K562 (cell line): Measurements from ENCODE around the gene ITGA6. TPM values are rescaled to one million over a fixed set of nuclear protein-coding genes. Genes with fewer than 3 reads are reported as not detected.

Experiments
- ATAC-seq: fragments of 200-7000 bp; cut with Tn5 transposase; 3 replicates; pipeline ENCODE4 v1.9.1; 2020; ENCODE audit warnings: moderate library complexity
- BruUV-seq: library from RNA; stranded (reverse); fragments of 400-500 nt; replicated peaks from 2 replicates; lab custom pipeline; 2021; lab: Mats Ljungman, UMichigan
- CTCF ChIA-PET: fragments of 300-600 bp; formaldehyde crosslinking; extraction: SDS; loops from one replicate; lab custom pipeline; 2021; ENCODE audit warnings: low intra/inter-chr PET ratio; lab: Yijun Ruan, JAX
- POLR2A ChIA-PET: fragments of 300-600, 350-650 bp; sonication (Branson Sonifier 250); formaldehyde crosslinking; extraction: SDS; loops from one replicate; lab custom pipeline; 2021; ENCODE audit warnings: antibody characterized with exemption, inconsistent platforms; lab: Yijun Ruan, JAX
- DNase-seq, 4 experiments: peaks; one replicate each; pipeline versions ENCODE4 v3.0.0 to v3.0.0-alpha.2; 2011 to 2018; ENCODE audit warnings: low spot score in 3 of 4, mixed read lengths in 3 of 4; ENCODE audit errors: extremely low read depth in 1 of 4
- FAIRE-seq: peaks from 2 replicates; lab custom pipeline; 2011; peaks lifted over from hg19 to GRCh38; lab: Jason Lieb, UNC
- H2AFZ ChIP-seq: 2 replicates; pipeline ENCODE4 v1.6.0; 2011; ENCODE audit warnings: low read depth, low read length, control low read depth, inconsistent platforms
- H3K27ac ChIP-seq: fragments of 200-600 bp; 3 replicates; pipeline ENCODE4 v1.8.0; 2011; ENCODE audit warnings: low read depth, mild to moderate bottlenecking, control low read depth, inconsistent platforms, low read length, moderate library complexity, mixed read lengths; ENCODE audit errors: extremely low read depth
- H3K27me3 ChIP-seq, 2 experiments: fragments of 300-600 bp in 1 of 2; 2 replicates in 1 of 2; 3 replicates in 1 of 2; pipeline versions ENCODE4 v1.6.0 to v1.8.0; 2011; ENCODE audit warnings: inconsistent platforms in 2 of 2, low read length in 2 of 2, mild to moderate bottlenecking in 1 of 2, mixed read lengths in 1 of 2, moderate library complexity in 1 of 2; ENCODE audit not compliant: control insufficient read depth in 2 of 2, insufficient read depth in 2 of 2
- H3K36me3 ChIP-seq: fragments of 300-600 bp; 3 replicates; pipeline ENCODE4 v1.8.0; 2011; ENCODE audit warnings: mild to moderate bottlenecking, low read length, inconsistent platforms; ENCODE audit not compliant: control insufficient read depth, insufficient read depth
- H3K4me1 ChIP-seq, 2 experiments: fragments of 200-600 bp in 1 of 2; replicated peaks in 1 of 2; 2 replicates in 1 of 2; 3 replicates in 1 of 2; pipeline versions ENCODE4 v1.5.1 to v1.8.0; 2011; ENCODE audit warnings: inconsistent platforms in 2 of 2, low read length in 2 of 2, mild to moderate bottlenecking in 1 of 2, mixed read lengths in 1 of 2, moderate library complexity in 1 of 2; ENCODE audit not compliant: control insufficient read depth in 2 of 2, insufficient read depth in 2 of 2
- H3K4me2 ChIP-seq: 2 replicates; pipeline ENCODE4 v1.6.1; 2011; ENCODE audit warnings: low read length, control low read depth, inconsistent platforms, mixed read lengths; ENCODE audit not compliant: insufficient read depth
- H3K4me3 ChIP-seq: fragments of 200-600 bp; sonication (generic), shearing (Covaris generic); 2 replicates; pipeline ENCODE4 v1.5.1; 2016; ENCODE audit warnings: control low read depth, inconsistent platforms
- H3K79me2 ChIP-seq: fragments of 200-600 bp; 3 replicates; pipeline ENCODE4 v1.8.0; 2011; ENCODE audit warnings: low read length, inconsistent platforms; ENCODE audit not compliant: control insufficient read depth, insufficient read depth
- H3K9ac ChIP-seq, 2 experiments: 2 replicates each; pipeline versions ENCODE4 v1.6.0 to v1.6.1; 2011; ENCODE audit warnings: low read depth in 2 of 2, low read length in 2 of 2, control low read depth in 1 of 2, inconsistent platforms in 1 of 2, mild to moderate bottlenecking in 1 of 2, mixed read lengths in 1 of 2; ENCODE audit not compliant: insufficient read depth in 1 of 2
- H3K9me1 ChIP-seq: one replicate; pipeline ENCODE4 v1.6.0; 2011; ENCODE audit warnings: inconsistent platforms, mild to moderate bottlenecking, low read length, moderate library complexity; ENCODE audit not compliant: control insufficient read depth, insufficient read depth
- H3K9me3 ChIP-seq: replicated peaks from 2 replicates; pipeline ENCODE4 v1.5.1; 2011; ENCODE audit warnings: low read depth, low read length, inconsistent platforms; ENCODE audit not compliant: control insufficient read depth, insufficient read depth
- H4K20me1 ChIP-seq: replicated peaks from 2 replicates; pipeline ENCODE4 v1.6.1; 2011; ENCODE audit warnings: low read length, inconsistent platforms, mixed read lengths; ENCODE audit not compliant: control insufficient read depth, insufficient read depth
- CBX2 ChIP-seq: fragments of 200-600 bp; sonication (generic); IDR thresholded peaks from one replicate; pipeline ENCODE4 v1.6.1; 2012; ENCODE audit warnings: mild to moderate bottlenecking, low read length, inconsistent platforms; ENCODE audit not compliant: insufficient read depth, poor library complexity, severe bottlenecking
- DMBX1 ChIP-seq: fragments of 250-450 bp; sonication (Bioruptor Pico); IDR thresholded peaks from 2 replicates; pipeline ENCODE4 v1.8.0; 2022; ENCODE audit warnings: inconsistent platforms, mild to moderate bottlenecking, moderate library complexity, borderline replicate concordance
- NRF1 ChIP-seq, 2 experiments: fragments of 450-650 bp; IDR thresholded peaks in 1 of 2; conservative IDR thresholded peaks in 1 of 2; 2 replicates each; pipeline ENCODE4 v1.6.1; 2014; ENCODE audit warnings: mild to moderate bottlenecking in 2 of 2
- SRSF3 ChIP-seq: fragments of 200-400 bp; formaldehyde crosslinking; IDR thresholded peaks from 2 replicates; pipeline ENCODE4 v1.6.1; 2016; ENCODE audit warnings: mild to moderate bottlenecking, low read length, moderate library complexity; ENCODE audit not compliant: insufficient read depth
- STAT5A ChIP-seq: IDR thresholded peaks from 2 replicates; pipeline ENCODE4 v1.6.1; 2012; ENCODE audit warnings: low read length, inconsistent platforms, borderline replicate concordance
- WGBS: fragments of 100-300 bp; shearing (Covaris generic); methylation state at CpG from one replicate; pipeline ENCODE4 v1.1.6; 2016; ENCODE audit warnings: low coverage, mixed read lengths; ENCODE audit not compliant: insufficient coverage; ENCODE audit errors: missing lambda C conversion rate; 5-methylcytosine and 5-hydroxymethylcytosine counted together
- in situ Hi-C: fragments of 300-500 bp; cut with MboI; formaldehyde crosslinking; loops from 4 replicates; pipeline ENCODE4 v1.15.0; 2018; ENCODE audit warnings: inconsistent platforms, mixed read lengths
- intact Hi-C: fragments of 100-400 bp; cut with micrococcal nuclease; formaldehyde crosslinking; loops from 2 replicates; pipeline ENCODE4 v1.14.2; 2022
- polyA plus RNA-seq, 8 experiments: library from polyadenylated mRNA; depleted of rRNA in 4 of 8; stranded (reverse) in 5 of 8; unstranded in 3 of 8; fragments of >200 nt; fragmentation: Nextera tagmentation in 2 of 8; fragmentation: Illumina TruSeq in 1 of 8; extraction: Ambion mirVana in 2 of 8; extraction: Trizol in 1 of 8; gene quantifications; 2 replicates each; pipeline versions ENCODE4 v1.2.1 to v1.2.3, GENCODE V29; 2011 to 2014; ENCODE audit warnings: inconsistent platforms in 1 of 8, missing spikeins in 1 of 8
- total RNA-seq, 7 experiments: library from RNA; depleted of rRNA in 6 of 7; stranded (reverse); fragments of >200 nt in 6 of 7; fragmentation: Illumina TruSeq in 2 of 7; extraction: Trizol in 2 of 7; gene quantifications; 2 replicates each; pipeline versions ENCODE4 v1.2.1 to v1.2.3, GENCODE V29; 2011 to 2021; ENCODE audit warnings: low replicate concordance in 1 of 7
- TF ChIP-seq, protein P1 (sequence below): sonication (generic); formaldehyde crosslinking; IDR thresholded peaks from 2 replicates; pipeline ENCODE4 v1.8.0; 2022; ENCODE audit warnings: mild to moderate bottlenecking, missing genetic modification reagents
- TF ChIP-seq, protein P2 (sequence below): sonication (generic); formaldehyde crosslinking; IDR thresholded peaks from 2 replicates; pipeline ENCODE4 v1.8.1; 2023; ENCODE audit warnings: mild to moderate bottlenecking, missing genetic modification reagents
- TF ChIP-seq, protein P3 (sequence below): fragments of 450-650 bp; IDR thresholded peaks from 2 replicates; pipeline ENCODE4 v1.7.1; 2018; ENCODE audit warnings: mild to moderate bottlenecking, low read depth; ENCODE audit not compliant: partially characterized antibody

The ITGA6 gene
- total and polyA plus RNA-seq, 9 of the 15 experiments (the other 6 are each of a cell fraction or from before 2014, with no cell fraction given) = 0.01 to 0.29 (median 0.05) TPM; not detected in 5

- POLR2A ChIA-PET = interaction anchor here (1.2 kb wide), 1 partner anchor 12 kb away, joined by 7 read pairs; no protein-coding TSS in a partner anchor
Measured at GRCh38 chr2:172472446-172473033, 45.2 kb downstream of the ITGA6 start.

More at GRCh38 chr2:172472446-172473033, 45.2 kb downstream of the ITGA6 start:
- no peak overlapping the region for H3K4me3 ChIP-seq
- H3K27ac ChIP-seq = no peak overlapping the region
- in situ Hi-C loops (loop anchor here (25.0 kb wide), 1 partner anchor 885 kb away; no protein-coding TSS in a partner anchor), intact Hi-C loops (no loop called here)
- no peaks in the 10 kb centered on the region for H3K4me1 ChIP-seq
- CTCF ChIA-PET = no interaction called here
- no peaks in the 10 kb centered on the region for H3K9me3 ChIP-seq
- H3K79me2 ChIP-seq = no peaks in the 10 kb centered on the region
- DNase-seq = no peak
- ATAC-seq = no peak
- no peak overlapping the region for H3K4me2 ChIP-seq
- peaks cover 14 to 17% of the 10 kb centered on the region in 2 experiments; a peak in 3 of 5 replicates for H3K27me3 ChIP-seq
- TF ChIP-seq DMBX1 (CRISPR knock-in tag) (no peak), NRF1 (conservative IDR thresholded peaks at IDR 0.05 in 1 of 2, IDR thresholded peaks at IDR 0.05 in 1 of 2) (0 out of 4 replicates have a peak, but pooled peaks of 1 of the 2 experiments have one; percentile 16), SRSF3 (no peak), CBX2 (no peak), STAT5A (no peak)
- TF ChIP-seq, protein P1, sequence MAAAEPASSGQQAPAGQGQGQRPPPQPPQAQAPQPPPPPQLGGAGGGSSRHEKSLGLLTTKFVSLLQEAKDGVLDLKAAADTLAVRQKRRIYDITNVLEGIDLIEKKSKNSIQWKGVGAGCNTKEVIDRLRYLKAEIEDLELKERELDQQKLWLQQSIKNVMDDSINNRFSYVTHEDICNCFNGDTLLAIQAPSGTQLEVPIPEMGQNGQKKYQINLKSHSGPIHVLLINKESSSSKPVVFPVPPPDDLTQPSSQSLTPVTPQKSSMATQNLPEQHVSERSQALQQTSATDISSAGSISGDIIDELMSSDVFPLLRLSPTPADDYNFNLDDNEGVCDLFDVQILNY (CRISPR knock-in tag) = no peak
- TF ChIP-seq, protein P2, sequence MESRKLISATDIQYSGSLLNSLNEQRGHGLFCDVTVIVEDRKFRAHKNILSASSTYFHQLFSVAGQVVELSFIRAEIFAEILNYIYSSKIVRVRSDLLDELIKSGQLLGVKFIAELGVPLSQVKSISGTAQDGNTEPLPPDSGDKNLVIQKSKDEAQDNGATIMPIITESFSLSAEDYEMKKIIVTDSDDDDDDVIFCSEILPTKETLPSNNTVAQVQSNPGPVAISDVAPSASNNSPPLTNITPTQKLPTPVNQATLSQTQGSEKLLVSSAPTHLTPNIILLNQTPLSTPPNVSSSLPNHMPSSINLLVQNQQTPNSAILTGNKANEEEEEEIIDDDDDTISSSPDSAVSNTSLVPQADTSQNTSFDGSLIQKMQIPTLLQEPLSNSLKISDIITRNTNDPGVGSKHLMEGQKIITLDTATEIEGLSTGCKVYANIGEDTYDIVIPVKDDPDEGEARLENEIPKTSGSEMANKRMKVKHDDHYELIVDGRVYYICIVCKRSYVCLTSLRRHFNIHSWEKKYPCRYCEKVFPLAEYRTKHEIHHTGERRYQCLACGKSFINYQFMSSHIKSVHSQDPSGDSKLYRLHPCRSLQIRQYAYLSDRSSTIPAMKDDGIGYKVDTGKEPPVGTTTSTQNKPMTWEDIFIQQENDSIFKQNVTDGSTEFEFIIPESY (CRISPR knock-in tag) = no peak
- TF ChIP-seq, protein P3, sequence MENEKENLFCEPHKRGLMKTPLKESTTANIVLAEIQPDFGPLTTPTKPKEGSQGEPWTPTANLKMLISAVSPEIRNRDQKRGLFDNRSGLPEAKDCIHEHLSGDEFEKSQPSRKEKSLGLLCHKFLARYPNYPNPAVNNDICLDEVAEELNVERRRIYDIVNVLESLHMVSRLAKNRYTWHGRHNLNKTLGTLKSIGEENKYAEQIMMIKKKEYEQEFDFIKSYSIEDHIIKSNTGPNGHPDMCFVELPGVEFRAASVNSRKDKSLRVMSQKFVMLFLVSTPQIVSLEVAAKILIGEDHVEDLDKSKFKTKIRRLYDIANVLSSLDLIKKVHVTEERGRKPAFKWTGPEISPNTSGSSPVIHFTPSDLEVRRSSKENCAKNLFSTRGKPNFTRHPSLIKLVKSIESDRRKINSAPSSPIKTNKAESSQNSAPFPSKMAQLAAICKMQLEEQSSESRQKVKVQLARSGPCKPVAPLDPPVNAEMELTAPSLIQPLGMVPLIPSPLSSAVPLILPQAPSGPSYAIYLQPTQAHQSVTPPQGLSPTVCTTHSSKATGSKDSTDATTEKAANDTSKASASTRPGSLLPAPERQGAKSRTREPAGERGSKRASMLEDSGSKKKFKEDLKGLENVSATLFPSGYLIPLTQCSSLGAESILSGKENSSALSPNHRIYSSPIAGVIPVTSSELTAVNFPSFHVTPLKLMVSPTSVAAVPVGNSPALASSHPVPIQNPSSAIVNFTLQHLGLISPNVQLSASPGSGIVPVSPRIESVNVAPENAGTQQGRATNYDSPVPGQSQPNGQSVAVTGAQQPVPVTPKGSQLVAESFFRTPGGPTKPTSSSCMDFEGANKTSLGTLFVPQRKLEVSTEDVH = no peak
- TF ChIP-seq, all 486 proteins: peak for 1
- H4K20me1 ChIP-seq = no peaks in the 10 kb centered on the region
- 7% methylated on average over 12 of the region's 12 CpGs for WGBS
- no TSS peak for BruUV-seq
- H3K9me1 ChIP-seq = no peaks in the 10 kb centered on the region
- no peaks in the 10 kb centered on the region for H3K36me3 ChIP-seq
- H2AFZ ChIP-seq = no peak overlapping the region
- FAIRE-seq = no peak
- no peak overlapping the region for H3K9ac ChIP-seq
